ENCODE data around the gene JAKMIP1.

DNA sequence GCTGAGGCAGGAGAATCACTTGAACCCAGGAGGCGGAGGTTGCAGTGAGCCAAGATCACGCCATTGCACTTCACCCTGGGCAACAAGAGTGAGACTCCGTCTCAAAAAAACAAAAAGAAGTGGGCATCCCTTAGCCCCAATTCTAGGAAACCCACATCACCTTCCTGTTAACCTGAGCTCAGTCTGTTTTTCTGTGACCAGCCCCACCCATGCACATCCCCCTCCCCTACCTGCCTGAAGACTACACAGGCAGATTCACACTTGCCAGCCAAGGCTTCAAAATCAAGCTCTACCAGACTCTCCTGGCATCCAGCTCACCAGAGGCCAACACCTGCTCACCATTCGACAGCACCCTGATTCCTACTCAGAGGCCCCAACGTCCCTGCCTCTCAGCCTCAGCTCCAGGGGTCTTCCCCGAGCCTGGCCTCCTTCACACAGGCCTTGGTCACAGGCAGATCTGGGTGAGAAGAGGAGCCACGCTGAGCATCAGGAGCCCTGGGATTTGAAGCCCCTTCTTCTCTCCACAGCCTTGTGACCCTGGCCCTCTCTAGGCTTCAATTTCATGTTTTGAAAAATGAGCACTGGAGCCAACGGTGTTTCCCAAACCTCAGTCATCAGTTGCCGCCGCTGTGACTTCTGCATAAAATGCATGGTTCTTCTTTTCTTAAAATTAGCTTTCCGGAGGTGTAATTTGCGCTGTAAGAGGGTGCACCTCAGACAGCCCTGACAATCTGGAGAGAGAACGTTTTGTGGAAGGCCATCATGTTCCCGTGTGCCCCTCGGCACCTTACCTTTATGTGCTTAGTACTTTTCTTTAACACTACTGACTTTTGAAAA, 47.3 kb downstream of the JAKMIP1 start:
- TF ChIP-seq, protein P1, sequence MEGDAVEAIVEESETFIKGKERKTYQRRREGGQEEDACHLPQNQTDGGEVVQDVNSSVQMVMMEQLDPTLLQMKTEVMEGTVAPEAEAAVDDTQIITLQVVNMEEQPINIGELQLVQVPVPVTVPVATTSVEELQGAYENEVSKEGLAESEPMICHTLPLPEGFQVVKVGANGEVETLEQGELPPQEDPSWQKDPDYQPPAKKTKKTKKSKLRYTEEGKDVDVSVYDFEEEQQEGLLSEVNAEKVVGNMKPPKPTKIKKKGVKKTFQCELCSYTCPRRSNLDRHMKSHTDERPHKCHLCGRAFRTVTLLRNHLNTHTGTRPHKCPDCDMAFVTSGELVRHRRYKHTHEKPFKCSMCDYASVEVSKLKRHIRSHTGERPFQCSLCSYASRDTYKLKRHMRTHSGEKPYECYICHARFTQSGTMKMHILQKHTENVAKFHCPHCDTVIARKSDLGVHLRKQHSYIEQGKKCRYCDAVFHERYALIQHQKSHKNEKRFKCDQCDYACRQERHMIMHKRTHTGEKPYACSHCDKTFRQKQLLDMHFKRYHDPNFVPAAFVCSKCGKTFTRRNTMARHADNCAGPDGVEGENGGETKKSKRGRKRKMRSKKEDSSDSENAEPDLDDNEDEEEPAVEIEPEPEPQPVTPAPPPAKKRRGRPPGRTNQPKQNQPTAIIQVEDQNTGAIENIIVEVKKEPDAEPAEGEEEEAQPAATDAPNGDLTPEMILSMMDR (conservative IDR thresholded peaks at IDR 0.05; ENCODE audit: low read length), result no peak
- TF ChIP-seq EZH2phosphoT487 (IDR thresholded peaks at IDR 0.05; ENCODE audit: borderline replicate concordance, low read depth, low read length), result no peak

Measured in OCI-LY7 (cell line).